ENCODE results near the gene FAM221A. TPM values are rescaled to one million over a fixed set of nuclear protein-coding genes. Genes with fewer than 3 reads are reported as not detected.
A peak's percentile ranks its signal among the peaks of the same experiment; 100 is the strongest.
"Not testable (repeated sequence)": the region's sequence is repeated elsewhere in the genome, so short reads cannot be mapped to it uniquely, and the experiment has no call there.

Gene FAM221A
- total and polyA plus RNA-seq, 9 of the 15 experiments (the other 6 are each of a cell fraction or from before 2014, with no cell fraction given): not detected

GRCh38 chr7:23722587-23723216 is 42.7 kb downstream of the FAM221A start (continued):
- TF ChIP-seq MAZ (CRISPR knock-in tag; conservative IDR thresholded peaks at IDR 0.05 in 1 of 2, IDR thresholded peaks at IDR 0.05 in 1 of 2) (0 out of 4 replicates have a peak, but pooled peaks of 1 of the 2 experiments have one; percentile 39), MNT (conservative IDR thresholded peaks at IDR 0.05) (peak in 1 of 2 experiments; percentile 62; a peak in 2 of 4 replicates), TAF1 (IDR thresholded peaks at IDR 0.05; ENCODE audit: control insufficient read depth, extremely low read depth, insufficient read depth, low read length, severe bottlenecking) (peak; percentile 24), NR4A1 (tag; IDR thresholded peaks at IDR 0.05) (peak; percentile 83), ZNF395 (CRISPR knock-in tag; IDR thresholded peaks at IDR 0.05) (0 out of 2 replicates have a peak, but pooled peaks have one; percentile 23), KLF1 (tag; IDR thresholded peaks at IDR 0.05) (0 out of 2 replicates have a peak, but pooled peaks have one; percentile 21), MGA (IDR thresholded peaks at IDR 0.05) (peak; percentile 37; the same call in 1 of the 2 replicates), LEF1 (IDR thresholded peaks at IDR 0.05) (0 out of 2 replicates have a peak, but pooled peaks have one; percentile 47), L3MBTL2 (IDR thresholded peaks at IDR 0.05) (peak; percentile 38; the same call in 1 of the 2 replicates), FOXK2 (conservative IDR thresholded peaks at IDR 0.05 in 1 of 2, IDR thresholded peaks at IDR 0.05 in 1 of 2; ENCODE audit: low read depth in 2 of 2) (peak; percentile 83 to 88), POLR2A (conservative IDR thresholded peaks at IDR 0.05) (peak; percentile 46)
- not testable (repeated sequence) for TF ChIP-seq NR4A1 (CRISPR knock-in tag; IDR thresholded peaks at IDR 0.05)

Measured in K562 (cell line).